Islet of Langerhans (tissue), 1 donor: ENCODE results near the gene LMBR1.

Experiments
- FAIRE-seq: peaks from one replicate; lab custom pipeline; 2011; peaks lifted over from hg19 to GRCh38; lab: Jason Lieb, UNC

Gene LMBR1

DNA sequence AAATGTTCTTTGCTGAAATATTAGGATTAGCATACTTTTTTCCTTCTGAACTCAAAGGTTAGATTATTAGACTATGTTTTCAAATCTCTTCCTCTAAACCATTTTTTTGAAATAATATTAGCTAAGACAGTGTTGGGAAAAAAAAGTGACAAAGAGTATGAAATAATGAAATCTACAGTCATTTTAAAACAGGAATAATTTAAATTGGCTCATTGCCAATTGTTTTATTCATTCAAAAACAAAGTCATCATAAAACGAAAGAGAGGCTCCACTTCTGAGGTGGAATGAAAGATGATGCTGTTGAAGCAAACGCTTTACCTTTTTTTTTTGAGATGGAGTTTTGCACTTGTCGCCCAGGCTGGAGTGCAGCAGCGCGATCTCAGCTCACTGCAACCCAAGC, 201.2 kb downstream of the LMBR1 start:
- FAIRE-seq, result no peak

- no peak for FAIRE-seq
Measured at GRCh38 chr7:156684661-156685060, 208.3 kb downstream of the LMBR1 start.

- FAIRE-seq, result no peak
Measured at GRCh38 chr7:156684251-156684650, 208.7 kb downstream of the LMBR1 start.

DNA sequence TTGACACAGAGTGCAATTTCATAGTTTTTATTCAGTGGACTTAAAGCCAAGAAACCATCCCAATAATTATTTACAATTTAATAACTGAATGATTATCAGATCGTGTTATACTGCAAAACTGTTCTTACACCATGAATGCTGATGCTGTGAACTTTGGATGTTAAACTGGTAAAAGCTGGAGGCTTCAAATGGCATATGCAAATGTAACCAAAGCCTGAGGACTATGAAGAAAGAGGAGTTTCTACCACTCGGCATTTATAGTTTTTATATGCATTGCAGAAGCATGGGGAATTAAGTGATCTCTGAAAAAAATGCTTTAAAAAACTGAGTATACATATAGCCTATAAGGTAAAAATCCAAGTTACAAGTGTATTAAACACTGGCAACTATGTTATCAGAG, 210.1 kb downstream of the LMBR1 start:
- no peak for FAIRE-seq

DNA sequence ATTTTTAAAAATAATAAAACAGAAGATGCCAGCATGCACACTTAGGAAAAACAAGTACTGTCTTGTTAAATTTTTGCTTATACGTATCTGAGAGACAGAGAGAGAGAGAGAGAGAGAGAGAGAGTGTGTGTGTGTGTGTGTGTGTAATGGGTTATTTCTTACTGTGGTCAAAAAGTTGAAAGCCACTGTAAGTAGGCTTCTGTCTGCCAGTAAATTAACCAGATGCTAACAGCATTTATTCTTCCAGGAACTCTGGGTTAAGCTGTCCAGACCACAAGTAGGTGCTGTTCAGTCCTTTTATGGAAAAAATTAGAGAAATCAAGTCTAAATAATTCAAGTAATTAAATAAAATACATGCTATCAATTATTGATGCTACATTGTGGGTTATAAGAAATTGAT, 212.7 kb downstream of the LMBR1 start:
- no peak for FAIRE-seq

GRCh38 chr7:156677374-156678054, 215.5 kb downstream of the LMBR1 start:
- FAIRE-seq, result no peak

DNA sequence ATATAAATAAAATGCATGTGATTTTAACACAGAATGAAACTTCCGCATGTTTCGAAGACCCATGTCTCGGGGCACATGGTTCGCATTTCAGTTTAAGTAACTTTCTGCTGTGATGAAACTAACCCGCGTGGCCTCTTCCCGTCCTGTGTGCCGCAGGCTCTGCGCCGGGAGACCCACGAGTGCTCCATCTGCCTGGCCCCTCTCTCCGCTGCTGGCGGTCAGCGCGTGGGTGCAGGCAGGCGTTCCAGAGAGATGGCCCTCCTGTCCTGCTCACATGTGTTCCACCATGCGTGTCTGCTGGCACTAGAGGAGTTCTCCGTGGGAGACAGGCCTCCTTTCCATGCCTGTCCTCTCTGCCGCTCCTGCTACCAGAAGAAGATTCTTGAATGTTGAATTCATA, 216.7 kb downstream of the LMBR1 start:
- FAIRE-seq, result no peak

- no peak for FAIRE-seq
Measured at GRCh38 chr7:156675721-156676120, 217.3 kb downstream of the LMBR1 start.

- FAIRE-seq, result no peak
Measured at GRCh38 chr7:156673902-156674301, 219.1 kb downstream of the LMBR1 start.

DNA sequence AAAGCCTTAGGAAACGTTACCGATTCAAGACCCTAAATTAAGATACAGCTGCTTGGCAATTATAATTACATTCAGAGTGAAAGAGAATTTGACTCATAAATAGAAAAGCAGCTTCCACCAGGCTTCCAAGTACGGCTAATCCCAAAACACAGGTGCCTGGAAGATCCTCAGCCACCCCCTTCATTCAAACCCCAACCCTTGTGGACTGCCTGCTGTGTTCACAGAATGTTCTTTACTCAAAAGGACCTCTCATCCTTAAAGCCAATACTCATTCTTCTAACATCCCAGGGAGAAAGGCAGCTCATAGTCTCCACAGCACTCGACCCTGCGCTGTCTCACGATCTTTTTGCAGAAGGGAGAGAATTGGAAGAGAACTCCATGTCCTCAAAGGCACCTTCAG, 219.5 kb downstream of the LMBR1 start:
- no peak for FAIRE-seq

DNA sequence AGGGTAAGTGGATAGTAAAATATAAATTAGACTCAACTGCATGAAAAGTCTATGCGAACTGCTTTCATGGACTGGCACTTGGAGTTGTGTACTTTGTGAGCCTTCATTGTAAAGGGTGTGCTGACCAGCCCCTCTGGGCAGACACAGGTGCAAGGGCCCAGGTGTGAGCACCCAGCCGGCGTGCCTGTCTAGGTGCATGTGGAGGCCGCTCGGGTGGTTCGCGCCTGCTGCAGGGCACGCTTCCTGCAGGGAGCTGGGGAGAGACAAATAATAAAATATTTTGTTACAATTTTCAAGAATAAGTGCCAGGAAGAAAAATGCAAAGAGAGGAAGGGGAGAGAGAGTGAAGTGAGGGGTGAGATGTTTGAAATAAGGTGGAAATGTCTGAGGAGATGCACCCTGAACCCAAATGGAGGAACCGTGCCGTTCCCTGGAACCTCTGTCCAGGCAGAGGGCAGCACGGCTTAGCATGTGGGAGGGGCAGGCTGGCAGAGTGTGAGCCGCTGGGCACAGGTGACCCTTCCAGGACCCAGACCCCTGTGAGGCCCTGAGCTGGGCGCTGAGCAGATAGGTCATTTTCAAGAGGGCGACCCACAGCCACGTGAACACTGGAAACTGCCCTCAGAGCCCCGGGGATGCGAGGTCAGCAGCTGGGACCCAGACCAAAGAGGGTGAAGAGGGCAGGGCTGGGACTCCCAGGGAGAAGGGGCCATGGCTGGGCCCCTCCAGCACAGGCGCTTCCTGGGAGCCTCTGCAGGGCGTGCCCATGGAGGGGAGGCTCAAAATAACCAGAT, 223.8 kb downstream of the LMBR1 start:
- no peak for FAIRE-seq

DNA sequence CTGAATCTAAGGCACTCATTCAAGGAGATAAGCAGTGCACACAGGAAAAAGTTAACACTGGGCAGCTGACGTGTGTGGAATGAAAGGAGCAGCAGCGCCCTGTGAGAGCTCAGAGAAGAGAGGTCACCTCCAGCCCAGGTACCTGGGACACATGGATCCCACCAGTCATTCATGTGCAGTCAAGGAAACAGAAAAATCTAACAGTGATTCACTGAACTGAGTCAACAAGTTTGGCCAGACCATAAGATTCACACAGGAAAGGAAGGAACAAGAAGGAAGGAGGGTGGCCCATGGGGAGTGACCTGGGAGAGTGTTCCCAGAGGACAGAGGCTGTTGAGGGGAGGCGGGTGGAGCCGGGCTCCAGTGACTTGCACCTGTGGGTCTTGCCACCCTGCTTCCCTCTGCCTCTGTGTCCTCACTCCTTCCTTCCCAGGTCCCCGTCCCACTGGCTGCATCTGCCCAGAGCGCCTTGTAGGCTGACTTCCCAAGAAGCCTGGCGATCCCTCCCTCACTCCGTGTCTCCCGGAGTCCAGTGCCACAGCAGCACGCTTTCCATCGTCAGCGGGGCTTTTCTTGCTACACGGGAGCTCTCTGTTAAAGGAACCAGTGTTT, 224.7 kb downstream of the LMBR1 start:
- FAIRE-seq, result no peak

DNA sequence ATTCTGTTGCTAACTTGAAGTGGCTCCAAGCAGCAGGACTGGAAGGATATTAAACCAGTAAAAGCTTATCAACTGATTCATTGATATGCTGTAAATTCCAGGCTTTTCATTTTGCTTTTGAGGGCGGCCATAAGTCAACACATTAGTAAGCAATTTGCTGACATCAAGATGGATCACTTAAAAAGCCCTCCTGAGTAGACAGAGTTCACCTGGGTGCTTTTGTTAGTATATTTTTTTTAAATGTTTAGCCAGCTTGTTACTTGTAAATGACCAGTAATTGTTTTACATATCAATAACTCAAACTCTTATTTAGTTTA, 225.9 kb downstream of the LMBR1 start:
- peak; percentile 83 for FAIRE-seq

DNA sequence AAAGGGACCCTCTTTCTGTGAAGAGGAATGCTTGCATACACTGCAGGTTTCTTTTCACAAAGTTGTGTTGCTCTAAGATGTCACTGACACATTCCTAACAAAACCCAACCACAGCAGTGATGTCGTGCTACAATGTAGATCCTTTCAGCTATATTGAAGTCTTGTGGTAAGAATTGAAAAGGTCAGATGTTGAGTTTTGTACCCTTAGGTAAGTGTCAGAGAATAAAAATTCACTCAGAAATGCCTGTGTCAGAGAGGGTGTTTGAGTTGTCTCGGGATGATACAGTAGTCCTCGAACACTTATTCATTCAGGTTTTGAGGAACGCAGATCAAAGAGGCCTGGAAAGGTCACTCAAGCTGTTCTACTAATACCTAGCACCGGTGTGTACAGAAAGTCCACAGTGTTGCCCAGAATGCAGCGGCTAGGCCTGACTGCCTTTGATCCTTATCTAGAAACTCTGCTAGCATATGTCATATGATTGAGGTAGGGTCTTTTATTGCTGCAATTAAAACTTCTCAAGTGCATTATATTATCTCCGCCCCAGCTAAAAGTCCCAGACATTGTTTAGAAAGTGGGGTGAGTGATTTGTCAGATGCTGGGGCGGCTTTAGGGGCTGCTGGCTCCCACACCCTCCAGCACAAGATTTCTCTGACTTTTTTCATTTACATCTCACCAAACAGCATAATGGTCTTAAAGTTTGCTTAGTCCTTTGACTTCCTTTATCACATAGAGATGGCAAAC, 226.4 kb downstream of the LMBR1 start:
- no peak for FAIRE-seq

DNA sequence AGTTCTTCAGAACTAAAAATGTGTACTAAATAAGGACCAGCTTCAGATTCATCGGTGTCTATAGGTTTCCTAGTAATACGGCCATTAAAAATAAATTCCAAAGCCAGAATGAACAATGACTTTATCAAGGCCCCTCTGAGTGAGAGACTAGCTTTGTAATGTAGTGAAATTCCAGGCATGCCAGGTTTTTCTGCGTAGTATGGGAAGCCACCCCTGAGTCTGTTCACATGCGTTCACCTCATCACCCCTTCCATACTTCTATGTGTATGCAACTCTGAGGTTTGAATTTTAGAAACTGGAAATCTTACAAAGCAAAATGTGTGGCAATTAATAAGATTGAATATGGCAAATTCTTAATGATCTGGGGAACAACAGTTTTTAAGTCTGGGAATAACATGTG, 227.9 kb downstream of the LMBR1 start:
- FAIRE-seq, result no peak

DNA sequence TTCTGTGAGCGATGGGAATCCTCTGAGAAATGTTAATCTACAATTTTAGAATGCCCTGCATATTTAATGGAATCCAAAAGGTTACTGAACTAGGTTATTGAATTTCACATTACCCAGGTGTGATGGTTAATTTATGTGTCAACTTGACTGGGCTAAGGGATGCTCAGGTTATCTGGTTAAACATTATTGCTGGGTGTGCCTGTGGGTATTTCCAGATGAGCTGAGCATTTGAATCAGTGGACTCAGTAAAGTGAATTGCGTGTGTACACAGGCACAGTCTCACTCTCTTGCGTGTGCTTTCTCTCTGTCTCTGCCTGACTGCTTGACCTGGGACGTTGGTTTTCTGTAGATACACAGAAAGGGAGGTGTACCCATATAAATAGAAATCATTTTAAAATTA, 230.7 kb downstream of the LMBR1 start:
- FAIRE-seq, result no peak

DNA sequence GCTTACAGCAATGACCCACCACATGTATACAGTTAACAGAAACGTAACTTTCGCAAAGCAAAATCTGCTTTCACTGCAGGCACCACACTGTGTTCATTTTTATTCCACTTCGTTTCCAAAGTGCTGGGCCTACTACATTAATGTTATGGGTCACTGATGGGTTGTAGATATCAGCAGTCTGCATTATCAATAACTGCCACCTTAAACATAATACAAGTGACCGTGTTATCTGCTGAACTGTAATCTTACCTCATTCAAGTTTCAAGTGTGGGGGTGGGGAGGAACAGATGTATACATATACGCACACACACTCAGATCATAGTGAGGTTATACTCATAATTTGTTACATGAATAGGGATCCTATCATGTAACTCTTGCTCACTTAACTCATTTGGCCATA, 231.3 kb downstream of the LMBR1 start:
- FAIRE-seq, result no peak

DNA sequence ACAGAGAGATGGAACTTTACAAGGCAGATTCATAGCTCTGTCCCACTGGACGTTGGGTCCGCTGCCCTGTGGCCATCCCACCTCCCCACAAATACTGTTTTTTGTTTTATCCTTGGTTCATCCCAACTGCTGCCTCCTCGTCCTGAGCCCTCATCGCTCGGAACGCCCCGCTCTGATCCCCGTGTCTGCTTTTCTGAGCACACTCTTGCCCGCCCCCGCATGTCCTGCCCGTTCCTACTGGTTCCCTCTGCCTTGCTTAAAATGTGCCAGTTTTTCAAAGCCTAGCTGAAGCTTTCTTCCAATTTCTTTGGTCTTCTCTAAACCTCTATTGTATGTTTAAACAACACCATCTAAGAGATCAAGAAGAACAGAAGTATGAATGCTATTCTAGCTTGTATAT, 233.0 kb downstream of the LMBR1 start:
- FAIRE-seq, result no peak

DNA sequence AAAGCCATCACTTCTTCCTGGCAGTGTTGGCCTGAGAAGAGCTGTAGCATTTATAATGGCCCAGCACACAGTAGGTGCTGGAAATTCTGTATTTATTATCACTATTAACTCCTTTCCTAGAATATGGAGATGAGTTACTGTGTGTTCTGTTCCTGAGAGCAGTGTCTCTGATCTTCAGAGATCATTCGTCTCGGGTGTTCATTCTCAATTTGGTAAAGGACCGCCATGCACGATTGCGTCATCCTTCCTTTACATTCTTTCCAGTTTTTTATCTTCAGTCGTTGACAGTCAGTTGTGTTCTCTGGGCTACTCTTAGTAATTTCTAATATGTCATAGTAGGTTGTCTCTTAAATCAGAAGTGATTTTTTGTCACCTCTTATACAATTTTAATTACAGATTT, 233.8 kb downstream of the LMBR1 start:
- FAIRE-seq, result no peak

DNA sequence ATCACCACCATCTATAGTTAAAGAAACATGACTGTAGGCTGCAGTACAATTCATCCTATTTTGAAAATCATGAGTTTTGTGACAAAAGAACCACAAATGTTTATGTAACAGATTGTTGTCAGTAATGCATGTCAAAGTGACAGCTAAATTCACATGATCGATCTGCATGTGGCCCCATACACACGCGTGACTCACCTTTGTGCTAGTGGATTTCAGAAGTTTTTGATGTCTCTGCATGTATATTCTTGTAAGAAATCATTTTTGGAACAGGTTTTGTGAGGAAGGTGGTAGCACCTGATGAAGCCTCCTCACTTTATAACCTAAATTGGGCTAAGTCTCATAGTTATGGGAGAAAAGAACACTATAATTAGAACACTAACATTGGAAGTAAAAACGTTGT, 235.3 kb downstream of the LMBR1 start:
- FAIRE-seq, result no peak

DNA sequence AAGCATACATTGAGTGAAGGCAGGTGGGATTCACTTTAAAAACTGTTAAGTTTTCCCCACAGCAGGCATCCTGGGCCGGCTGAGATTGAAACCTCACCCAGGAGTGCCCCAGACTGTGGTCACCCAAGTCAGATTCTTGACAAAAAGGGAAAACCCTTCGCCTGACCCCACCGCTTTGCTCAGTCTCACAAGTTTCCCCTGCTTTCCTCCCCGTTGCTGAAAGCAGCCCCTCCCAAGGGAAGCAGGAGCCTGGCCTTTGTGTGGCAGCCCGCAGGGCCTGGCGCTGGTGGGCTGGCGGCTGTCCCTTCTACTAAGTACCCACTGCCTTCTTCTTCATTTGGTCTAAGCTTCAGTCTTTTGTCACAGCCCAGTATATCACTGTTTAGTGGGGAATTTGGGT, 236.4 kb downstream of the LMBR1 start:
- FAIRE-seq, result no peak

DNA sequence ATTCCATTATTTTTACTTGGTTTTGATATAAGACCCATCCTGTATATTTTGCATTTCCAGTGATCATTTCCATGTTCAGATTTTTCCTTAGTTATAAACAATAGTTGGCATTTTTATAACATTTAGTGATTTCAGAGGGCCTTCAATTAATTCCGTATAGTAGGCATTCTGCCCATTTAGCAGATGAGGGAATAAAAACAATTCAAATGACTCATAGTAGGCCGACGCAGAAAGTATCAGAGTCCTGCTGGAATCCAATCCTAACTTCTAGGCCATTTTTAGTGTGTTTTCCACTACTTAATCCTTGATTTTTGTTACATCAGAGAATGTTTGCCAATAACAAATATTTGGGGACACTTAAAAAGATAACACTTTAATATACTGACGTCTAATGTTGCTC, 237.0 kb downstream of the LMBR1 start:
- no peak for FAIRE-seq

GRCh38 chr7:156655251-156655650, 237.7 kb downstream of the LMBR1 start:
- no peak for FAIRE-seq
